CD4-positive, alpha-beta T cell treated with Interleukin-15 for 4 hours (primary cell): ENCODE measurements around the gene SSH2.
"Not testable (repeated sequence)": the region's sequence is repeated elsewhere in the genome, so short reads cannot be mapped to it uniquely, and the experiment has no call there.

ENCODE experiments used
- DNase-seq: peaks from one replicate; pipeline ENCODE4 v3.0.0-alpha.2; 2020; ENCODE audit warnings: low spot score

The SSH2 gene

DNA sequence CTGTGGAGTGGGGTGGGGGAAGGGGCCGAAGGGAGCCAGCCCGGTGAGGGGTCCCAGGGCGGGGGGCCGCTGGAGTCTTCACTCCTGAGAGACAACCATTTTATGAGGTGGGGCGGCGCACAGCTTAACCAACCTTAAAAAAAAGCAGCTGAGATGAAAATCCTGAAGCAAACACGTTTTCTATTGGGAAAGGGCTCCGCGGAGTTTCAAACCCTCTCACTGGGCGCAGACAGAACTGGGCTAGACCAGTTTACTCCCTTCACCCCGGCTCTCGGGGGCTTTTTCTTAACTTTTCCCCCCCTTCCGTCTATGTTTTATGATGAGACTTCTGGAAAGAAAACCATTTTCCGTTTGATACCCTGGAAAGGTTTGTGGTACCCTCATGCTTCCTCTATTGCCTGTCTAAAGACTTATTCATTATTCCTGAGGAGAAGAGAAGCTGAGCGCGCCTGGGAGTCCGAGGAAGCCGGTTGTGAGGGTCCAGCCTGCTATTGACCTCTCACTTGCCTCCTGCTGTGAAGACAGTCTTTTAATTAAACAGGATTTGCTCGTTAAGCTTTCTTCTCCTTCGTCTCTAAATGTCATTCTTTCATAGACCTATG lies 482 bp upstream of the SSH2 start:
- DNase-seq, result no peak

DNA sequence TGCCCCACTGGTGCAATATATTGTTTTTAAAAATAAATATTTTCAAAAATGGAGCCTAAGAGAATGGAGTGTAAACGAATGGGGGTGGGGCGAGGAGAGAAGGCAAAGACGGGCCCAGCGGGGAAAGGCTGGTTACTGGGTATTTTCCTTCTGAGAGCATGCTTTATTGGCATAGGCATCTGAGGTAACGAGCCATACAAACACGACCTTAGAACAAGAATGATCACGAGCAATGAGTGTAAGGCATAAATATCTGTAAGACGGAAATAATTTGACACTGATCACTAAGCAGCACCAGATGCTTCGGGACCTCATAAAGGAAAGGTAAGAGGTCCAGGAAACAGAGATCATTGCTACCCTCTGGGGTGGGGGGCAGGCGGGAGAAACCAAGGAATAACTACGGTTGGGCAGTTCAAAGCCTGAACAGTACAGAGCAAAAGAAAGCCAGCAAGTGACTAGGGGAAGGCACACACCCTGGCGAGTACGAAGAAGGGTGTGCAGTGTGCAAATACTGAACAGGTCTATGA lies 959 bp downstream of the SSH2 start:
- no peak for DNase-seq

DNA sequence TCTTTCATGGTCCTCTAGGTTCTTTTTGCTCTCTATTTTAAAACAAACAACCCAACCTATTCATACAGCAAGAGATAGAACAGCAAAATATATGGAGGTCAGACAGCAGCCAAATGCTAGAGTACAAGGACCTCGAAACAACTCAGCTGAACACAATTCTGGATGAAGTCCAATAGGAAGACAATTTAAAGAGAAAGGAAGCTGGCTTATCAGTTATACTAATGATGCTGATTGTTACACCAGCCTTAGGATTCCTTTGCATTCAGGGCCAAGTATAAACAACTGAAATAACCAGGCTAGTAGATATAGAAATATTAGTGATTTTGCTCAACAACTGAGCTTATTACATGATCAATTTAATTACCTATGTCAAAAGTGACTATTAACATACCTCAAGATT lies 2.5 kb downstream of the SSH2 start:
- DNase-seq, result no peak

DNA sequence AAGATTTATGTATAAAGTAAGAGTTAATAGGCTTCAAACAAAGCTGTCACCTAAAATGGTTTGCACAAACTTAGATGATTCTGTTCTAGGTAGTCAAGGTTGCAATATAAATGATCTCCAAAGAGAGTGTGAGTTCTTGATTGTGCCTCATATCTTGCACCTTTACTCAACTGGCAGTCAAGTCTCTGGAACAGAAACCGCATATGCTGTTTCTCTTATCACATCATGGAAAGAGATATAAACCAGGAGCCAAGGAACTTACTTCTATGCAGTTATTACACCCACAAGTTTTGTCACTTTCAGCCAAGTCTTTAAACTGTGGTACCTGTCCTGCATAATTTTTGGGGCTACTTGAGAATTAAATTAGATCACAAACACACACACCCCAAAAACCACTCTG lies 5.2 kb downstream of the SSH2 start:
- no peak for DNase-seq

DNA sequence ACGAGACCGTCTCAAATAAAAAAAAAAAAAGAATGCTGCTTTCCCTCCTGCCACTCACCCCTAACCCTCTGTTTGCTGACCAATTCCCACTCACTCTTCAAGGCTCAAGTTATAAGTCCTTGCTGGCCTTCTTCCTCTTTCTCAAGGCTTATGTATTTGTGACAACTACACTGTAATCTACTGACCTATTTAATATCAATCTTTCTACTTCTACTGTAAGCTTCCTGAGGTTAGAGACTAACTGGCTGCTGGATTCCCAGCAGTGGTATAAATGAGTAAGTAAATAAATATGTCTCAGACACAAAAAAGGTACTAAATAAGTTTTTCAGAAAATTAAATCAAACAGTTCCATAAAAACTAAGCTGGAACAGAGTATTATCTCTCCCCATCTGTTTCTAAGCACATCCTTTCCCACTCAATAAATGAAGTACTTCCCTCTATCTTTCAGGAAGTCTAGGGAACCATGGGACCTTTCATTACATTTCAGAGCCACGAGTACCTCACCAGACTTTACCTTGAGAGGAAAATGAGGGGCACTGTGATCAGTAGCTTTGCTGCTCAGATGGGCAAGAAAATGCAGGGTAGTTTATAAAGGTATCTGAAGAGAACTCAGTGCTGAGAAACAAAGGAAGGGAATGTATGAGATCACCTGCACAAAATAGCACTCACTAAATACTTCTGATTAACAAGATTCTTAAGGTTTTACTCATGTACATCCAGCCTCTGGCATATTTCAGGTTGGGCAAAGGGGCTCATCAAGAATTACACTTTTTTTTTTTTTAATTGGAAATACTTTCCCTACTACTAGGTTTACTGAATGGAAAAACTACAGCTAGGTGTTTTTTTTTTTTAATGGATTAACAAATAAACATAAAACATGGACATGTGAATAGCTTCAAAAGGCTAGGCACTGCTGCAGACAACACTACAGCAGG lies 10.8 kb downstream of the SSH2 start:
- DNase-seq, result no peak

DNA sequence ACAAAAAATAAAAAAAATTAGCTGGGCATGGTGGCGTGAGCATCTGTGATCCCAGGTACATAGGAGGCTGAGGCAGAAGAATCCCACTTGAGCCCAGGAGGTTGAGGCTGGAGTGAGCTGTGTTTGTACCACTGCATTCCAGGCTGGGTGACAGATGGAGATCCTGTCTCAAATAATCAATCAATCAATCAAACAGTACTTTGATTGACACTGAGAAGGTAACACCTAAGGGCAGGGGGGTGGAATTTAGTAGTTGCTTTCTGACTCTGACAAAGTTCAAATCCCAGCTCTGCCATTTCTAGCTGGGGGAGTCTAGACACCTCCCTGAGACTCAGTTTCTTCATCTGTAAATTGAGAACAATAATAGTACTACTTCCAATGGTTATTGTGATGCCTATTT lies 12.0 kb downstream of the SSH2 start:
- no peak for DNase-seq

DNA sequence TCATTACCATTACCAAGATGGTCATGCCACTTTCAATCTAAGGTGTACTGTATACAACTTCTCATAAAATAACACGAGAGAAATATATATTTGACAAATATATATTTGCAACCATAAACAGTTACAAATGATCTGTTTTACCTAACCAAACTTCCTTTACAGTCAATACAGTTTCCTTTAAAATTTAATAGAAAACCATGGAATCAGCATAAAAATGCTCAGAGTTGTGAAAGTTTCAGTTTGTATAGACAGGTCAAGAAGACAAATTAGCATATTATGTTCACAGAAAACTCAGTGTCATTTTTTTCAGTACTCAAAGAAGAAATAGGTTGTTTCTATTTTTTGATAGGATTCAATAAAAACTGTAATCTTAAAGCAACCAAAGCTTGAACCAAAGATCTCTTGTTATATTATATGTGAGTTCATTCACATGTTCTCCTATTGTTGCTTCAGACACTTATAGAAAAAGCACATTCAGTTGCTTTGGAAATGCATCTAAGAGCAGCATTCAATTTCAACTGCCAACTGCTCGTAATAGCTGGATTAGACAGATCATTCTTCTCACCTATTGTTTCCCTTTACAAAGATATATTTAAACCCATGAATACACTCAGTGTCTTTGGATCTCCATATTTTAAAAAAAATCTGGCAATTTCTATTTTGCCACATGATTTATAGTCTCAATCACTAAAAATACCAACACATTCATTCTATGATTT lies 15.1 kb downstream of the SSH2 start:
- DNase-seq, result no peak

DNA sequence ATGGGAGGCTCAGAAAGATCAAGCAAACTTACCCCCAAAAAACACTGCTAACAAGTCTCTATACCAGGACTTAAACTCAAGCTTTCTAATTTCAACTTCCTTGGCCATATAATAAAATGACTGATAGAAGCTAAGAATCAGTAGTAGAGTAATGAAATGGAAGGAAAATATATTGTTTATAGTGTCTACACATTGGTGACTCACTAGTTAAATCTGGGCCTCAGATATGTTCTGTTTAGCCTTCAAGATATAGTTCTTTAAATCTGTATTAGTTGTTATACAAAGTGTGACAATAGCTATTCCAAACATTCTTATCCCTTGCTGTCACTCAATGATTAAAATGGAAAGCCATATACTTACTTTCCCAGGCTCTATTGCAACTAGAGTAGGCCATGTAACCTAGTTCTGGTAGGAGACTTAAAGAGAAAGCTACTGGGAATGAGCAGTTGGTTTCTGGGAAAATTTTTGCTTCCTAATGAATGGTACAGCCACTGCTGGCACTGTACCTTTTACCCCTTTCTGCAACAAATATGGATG lies 18.3 kb downstream of the SSH2 start:
- no peak for DNase-seq

DNA sequence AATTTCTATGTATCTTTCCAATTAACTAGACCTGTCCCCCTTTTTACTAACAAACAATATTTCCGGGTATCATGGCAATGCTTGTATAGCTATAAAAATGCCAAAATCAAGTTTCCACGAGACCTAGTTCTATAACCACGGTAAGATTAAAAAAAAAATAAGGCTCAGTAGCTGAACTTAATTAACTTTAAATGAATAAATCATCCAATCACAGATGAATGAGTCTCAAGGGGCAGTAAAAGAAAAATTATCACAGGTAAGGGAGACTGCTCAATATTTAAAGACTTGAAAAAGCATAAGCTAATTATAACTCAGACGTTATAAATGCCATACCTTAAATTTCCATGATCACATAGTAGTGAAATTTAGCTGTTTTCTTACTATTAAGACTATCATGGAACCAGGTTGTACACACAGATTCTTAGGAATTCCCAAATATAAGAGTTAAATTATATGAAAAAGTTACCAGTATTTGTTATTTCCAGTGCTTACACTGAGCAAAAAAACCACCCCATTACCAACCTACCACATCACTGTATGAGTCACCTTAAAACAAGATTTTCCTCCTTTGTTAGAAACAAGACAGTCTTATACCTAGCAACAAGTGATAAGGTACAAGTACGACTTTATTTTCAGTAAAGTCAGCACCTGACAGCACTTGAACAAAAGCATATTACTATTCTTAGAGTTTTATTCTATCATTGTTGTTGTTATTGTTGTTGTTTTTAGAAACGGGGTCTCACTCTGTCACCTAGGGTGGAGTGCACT lies 20.6 kb downstream of the SSH2 start:
- no peak for DNase-seq

DNA sequence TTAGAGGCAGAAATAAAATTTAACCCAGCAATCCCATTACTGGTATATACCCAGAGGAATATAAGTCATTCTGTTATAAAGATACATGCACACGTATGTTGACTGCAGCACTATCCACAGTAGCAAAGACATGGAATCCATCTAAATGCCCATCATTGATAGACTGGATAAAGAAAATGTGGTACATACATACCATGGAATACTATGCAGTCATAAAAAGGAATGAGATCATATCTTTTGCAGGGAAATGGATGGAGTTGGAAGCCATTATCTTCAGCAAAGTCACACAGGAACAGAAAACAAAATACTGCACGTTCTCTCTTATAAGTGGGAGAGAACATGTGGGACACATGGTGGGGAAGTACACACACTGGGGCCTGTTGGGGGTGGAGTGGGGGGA lies 23.1 kb downstream of the SSH2 start:
- DNase-seq, result no peak

DNA sequence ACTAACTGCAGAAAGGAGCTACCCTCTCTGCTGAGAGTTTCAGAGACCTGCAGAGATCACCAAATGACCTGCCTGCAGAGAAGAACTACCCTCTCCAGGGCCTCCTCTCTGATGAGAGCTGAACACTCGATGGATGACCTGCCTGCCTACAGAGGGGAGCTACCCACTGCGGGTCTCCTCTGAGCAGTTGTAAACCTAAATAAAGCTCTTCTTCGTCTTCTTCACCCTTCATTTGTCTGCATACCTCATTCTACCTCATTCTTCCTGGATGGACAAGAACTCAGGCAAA lies 24.2 kb downstream of the SSH2 start:
- DNase-seq, result no peak

DNA sequence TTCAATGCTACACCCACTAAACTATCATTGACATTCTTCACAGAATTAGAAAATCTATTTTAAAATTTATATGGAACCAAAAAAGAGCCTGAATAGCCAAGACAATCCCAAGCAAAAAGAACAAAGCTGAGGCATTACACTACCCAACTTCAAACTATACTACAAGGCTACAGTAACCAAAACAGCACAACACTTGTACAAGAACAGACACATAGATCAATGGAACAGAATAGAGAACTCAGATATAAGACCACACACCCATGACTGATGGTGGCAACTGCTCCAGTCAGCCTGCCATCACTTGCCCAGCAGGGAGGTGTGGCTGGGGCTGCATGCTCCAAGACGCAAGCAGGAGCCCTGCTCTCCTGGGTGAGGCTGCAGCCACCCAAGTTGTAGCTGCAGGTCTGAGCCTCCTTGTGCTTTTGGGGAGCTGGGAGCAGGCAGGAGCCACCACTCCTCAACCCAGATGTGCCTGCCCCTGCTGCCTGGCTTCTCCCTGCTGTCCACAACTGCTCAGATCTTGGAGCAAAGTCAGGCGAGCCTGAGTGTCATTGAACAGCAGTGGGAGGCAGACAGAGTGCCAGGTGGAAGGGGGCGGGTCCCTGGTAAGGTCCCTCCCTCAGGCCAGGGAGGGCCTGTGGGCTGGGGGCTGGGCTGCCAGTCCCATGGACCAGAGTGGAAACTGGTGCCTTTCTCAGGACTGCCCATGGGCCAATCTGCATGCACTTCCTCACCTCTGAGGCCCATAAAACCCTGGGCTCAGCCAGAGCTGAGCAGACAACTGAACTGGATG lies 24.7 kb downstream of the SSH2 start:
- no peak for DNase-seq

DNA sequence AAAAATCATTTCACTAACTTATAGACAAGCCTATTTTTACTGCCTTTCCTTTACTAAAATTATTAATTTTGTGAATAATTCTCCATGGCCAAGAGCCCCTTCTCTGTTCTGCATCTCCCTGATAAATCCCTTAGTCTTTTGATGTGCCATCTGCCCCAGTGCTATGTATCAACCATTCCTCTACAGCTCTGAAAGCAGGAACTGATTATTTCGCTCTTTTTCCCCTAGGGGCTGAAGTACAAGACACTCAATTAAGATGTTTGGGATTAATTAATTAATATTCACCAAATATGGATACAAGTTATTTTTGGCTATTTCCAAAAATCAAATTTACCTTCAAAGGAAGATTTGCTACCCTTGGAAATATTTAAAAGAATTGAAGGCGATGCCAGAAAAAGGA lies 26.6 kb downstream of the SSH2 start:
- DNase-seq, result no peak

DNA sequence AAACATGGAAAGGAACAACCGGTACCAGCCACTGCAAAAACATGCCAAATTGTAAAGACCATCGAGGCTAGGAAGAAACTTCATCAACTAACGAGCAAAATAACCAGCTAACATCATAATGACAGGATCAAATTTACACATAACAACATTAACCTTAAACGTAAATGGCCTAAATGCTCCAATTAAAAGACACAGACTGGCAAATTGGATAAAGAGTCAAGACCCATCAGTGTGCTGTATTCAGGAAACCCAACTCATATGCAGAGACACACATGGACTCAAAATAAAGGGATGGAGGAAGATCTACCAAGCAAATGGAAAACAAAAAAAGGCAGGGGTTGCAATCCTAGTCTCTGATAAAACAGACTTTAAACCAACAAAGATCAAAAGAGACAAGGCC lies 32.9 kb downstream of the SSH2 start:
- not testable (repeated sequence) for DNase-seq

DNA sequence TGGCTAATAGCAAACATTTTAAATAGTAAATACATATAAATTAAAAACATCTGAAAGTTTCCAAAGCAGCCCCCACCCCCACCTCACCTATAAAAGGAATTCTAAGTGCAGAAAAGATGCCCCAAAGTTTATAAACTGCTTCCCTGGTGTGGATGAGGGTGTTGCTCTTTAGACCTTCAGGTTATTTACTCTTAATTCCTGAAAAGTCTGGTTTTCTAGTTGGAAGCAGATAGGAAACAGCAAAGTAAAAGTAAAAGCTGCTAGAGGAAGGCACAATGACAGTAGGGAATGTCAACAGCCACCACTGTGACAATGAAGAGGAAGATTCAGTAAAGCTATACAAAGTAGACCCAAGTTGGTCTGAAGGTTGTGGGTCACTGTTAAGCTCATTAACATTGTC lies 37.8 kb downstream of the SSH2 start:
- no peak for DNase-seq

DNA sequence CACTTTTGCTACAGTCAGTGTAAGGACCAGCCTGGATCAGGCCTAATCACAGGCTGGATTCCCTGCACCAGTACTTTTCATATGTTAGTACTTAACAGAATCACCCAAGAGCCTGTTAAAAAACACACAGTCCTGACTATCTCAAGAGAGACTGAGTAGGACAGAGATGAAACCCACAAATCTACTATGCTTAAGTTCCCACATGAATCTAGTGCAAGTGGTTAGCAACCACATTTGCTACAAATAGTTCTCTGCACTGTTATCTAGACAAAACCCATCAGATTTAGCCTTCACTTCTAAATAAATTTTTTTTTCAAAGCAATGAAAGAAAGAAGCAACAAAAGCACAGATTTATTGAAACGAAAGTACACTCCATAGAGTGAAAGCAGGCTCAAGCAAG lies 38.9 kb downstream of the SSH2 start:
- DNase-seq, result no peak

DNA sequence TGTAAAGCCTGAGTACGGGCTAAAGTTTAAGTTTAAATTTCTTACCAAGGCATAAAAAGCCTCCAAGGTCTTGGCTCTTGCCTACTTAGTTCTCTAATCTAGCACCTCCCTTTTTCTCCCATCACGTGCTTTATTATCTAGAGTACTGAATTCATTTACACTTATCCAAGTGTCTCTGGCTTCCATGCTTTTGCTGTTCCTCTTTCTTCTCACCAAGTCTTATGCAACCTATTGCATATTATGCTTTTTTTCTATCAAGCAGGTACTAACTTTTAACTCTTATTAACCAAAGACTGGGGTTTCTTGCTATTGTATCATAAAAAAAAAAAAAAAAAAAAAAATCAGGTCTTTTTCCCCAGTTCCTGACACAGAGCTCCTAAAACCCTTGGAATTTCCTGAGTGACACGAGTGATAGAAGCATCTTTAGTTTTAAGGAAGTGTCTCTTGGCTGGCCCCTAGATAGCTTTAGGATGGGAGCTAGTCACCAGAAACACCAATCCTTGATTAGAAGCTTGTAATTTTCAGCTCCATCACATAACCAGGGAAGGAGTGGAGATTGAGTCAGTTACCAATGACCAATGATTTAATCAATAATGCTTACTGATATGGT lies 44.9 kb downstream of the SSH2 start:
- DNase-seq, result no peak

DNA sequence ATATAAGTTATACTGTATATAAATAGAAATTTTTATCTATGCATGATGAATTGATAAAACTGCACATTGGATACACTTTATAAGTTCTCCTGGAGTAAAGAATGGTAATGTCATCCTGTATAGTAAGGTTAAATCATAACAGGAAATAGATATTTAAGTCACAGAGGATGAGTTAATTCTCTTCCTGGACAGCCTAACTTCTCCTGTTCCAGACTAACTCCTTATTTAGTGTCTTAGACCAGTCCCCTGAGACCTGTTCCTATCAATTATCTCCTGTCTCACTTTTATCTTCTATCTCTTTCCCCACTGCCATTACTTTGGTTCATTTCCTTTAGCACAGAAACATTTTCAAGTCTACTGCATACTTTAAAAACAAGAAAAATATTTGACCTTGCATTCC lies 46.5 kb downstream of the SSH2 start:
- DNase-seq, result no peak

DNA sequence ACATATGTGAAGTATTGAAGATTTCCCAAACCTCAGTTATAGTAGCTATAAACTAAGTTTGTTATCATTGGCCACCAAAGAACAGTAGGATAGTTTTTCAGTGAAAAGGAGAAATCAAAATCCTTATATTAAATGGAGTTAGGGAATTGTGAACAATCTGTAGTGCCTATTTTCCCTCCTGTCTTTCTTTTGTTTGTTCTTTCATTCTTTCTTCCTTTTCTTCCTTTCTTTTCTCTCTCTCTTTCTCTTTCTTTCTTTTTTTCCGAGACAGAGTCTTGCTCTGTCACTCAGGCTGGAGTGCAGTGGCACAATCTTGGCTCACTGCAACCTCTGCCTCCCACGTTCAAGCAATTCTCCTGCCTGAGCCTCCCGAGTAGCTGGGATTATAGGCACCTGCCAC lies 48.8 kb downstream of the SSH2 start:
- no peak for DNase-seq

DNA sequence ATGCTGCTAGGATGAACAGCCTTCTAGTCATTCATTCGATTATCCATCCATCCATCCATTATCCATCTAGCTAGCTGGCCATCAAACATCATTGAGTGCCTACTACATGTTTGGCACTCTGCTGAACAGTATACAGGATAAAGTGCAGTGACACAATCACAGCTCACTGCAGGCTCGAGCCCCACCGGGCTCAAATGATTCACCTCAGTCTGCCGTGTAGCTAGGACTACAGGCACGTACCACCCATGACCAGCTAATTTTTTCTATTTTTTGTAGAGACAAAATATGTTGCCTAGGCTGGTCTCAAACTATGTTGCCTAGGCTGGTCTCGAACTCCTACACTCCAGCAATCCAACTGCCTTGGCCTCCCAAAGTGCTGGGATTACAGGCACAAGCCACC lies 50.0 kb downstream of the SSH2 start:
- DNase-seq, result no peak
